Tibial artery (tissue), 4 donors: ENCODE data around the gene CCDC78.

Experiments
- DNase-seq, 2 donors: peaks; one replicate each; pipeline ENCODE4 v3.0.0-alpha.2; 2019
- H3K27ac ChIP-seq, 2 donors: fragments of 200-600 bp; sonication (generic) in 1 of 2; 1 replicate in 1 of 2; 2 replicates in 1 of 2; pipeline ENCODE4 v1.5.1; 2018 to 2019; ENCODE audit warnings: mild to moderate bottlenecking in 1 of 2
- H3K27me3 ChIP-seq, 2 donors: fragments of 200-600 bp; sonication (generic) in 1 of 2; one replicate each; pipeline versions ENCODE4 v1.5.1 to v1.6.0; 2016 to 2019
- H3K36me3 ChIP-seq, 3 donors: fragments of 200-600 bp; sonication (generic) in 2 of 3; one replicate each; pipeline ENCODE4 v1.5.1; 2016 to 2019; ENCODE audit warnings: mild to moderate bottlenecking in 2 of 3
- H3K4me1 ChIP-seq, 4 donors: fragments of 200-600 bp; sonication (generic) in 2 of 4; 1 replicate in 3 of 4; 2 replicates in 1 of 4; pipeline ENCODE4 v1.5.1; 2016 to 2019
- H3K4me3 ChIP-seq, 2 donors: fragments of 200-600 bp; sonication (generic) in 1 of 2; 1 replicate in 1 of 2; 2 replicates in 1 of 2; pipeline ENCODE4 v1.5.1; 2018 to 2019; ENCODE audit warnings: mild to moderate bottlenecking in 2 of 2
- H3K9me3 ChIP-seq, 3 donors: fragments of 200-600 bp; sonication (generic) in 1 of 3; one replicate each; pipeline ENCODE4 v1.5.1; 2016 to 2019
- CTCF ChIP-seq, 2 experiments: fragments of 200-600 bp in 1 of 2; fragments of 450-650 bp in 1 of 2; IDR thresholded peaks; one replicate each; pipeline ENCODE4 v1.5.1; 2017 to 2019; ENCODE audit warnings: antibody characterized with exemption in 2 of 2, mild to moderate bottlenecking in 1 of 2, moderate library complexity in 1 of 2
- intact Hi-C: fragments of 100-400 bp; cut with DNase I; formaldehyde crosslinking; loops from one replicate; pipeline ENCODE4 v1.15.0; 2023; ENCODE audit warnings: low total_unique reads

The CCDC78 gene

GRCh38 chr16:733382-734207, 7.4 kb upstream of the CCDC78 start:
- peak in 1 of 2 donors; percentile 62 for DNase-seq
- intact Hi-C loops, result loop anchor here (10.0 kb wide), 1 partner anchor 1491 kb away; the partner anchor contains the start of gene E4F1
- no peak for TF ChIP-seq CTCF (IDR thresholded peaks at IDR 0.05)
- Histone ChIP-seq H3K4me3 (no peak overlapping the region), H3K36me3 (peaks cover 33 to 90% (median 60%) of the 10 kb centered on the region in 3 donors), H3K27me3 (peaks cover 0 to 8% of the 10 kb centered on the region in 2 donors), H3K9me3 (no peaks in the 10 kb centered on the region), H3K4me1 (peaks cover 0 to 6% (median 5%) of the 10 kb centered on the region in 4 donors), H3K27ac (no peak overlapping the region)

GRCh38 chr16:732936-733335, 6.7 kb upstream of the CCDC78 start:
- Histone ChIP-seq H3K27ac (no peak overlapping the region), H3K36me3 (peaks cover 33 to 87% (median 58%) of the 10 kb centered on the region in 3 donors), H3K4me1 (peaks cover 0 to 12% (median 12%) of the 10 kb centered on the region in 4 donors), H3K9me3 (no peaks in the 10 kb centered on the region), H3K4me3 (no peak overlapping the region), H3K27me3 (peaks cover 0 to 15% of the 10 kb centered on the region in 2 donors)
- no peak for TF ChIP-seq CTCF (IDR thresholded peaks at IDR 0.05)
- intact Hi-C loops, result loop anchor here (10.0 kb wide), 1 partner anchor 1492 kb away; the partner anchor contains the start of gene E4F1
- peak in 1 of 2 donors; percentile 60 for DNase-seq

GRCh38 chr16:732332-732731, 6.1 kb upstream of the CCDC78 start:
- DNase-seq, result no peak
- intact Hi-C loops, result loop anchor here (10.0 kb wide), 1 partner anchor 1492 kb away; the partner anchor contains the start of gene E4F1
- Histone ChIP-seq H3K27me3 (peaks cover 0 to 21% of the 10 kb centered on the region in 2 donors), H3K4me1 (peaks cover 0 to 18% (median 18%) of the 10 kb centered on the region in 4 donors), H3K4me3 (no peak overlapping the region), H3K9me3 (no peaks in the 10 kb centered on the region), H3K36me3 (peaks cover 30 to 81% (median 52%) of the 10 kb centered on the region in 3 donors), H3K27ac (no peak overlapping the region)
- TF ChIP-seq CTCF (IDR thresholded peaks at IDR 0.05), result no peak

- H3K4me1 ChIP-seq, result peaks cover 0 to 31% (median 29%) of the 10 kb centered on the region in 4 donors
- H3K4me3 ChIP-seq, result no peak overlapping the region
- H3K27ac ChIP-seq, result no peak overlapping the region
- TF ChIP-seq CTCF (IDR thresholded peaks at IDR 0.05), result no peak
- no peak for DNase-seq
- H3K27me3 ChIP-seq, result peaks cover 0 to 35% of the 10 kb centered on the region in 2 donors
- intact Hi-C loops, result loop anchor here (10.0 kb wide), 1 partner anchor 1494 kb away; the partner anchor contains the start of gene E4F1
- no peaks in the 10 kb centered on the region for H3K9me3 ChIP-seq
- peaks cover 18 to 67% (median 39%) of the 10 kb centered on the region in 3 donors for H3K36me3 ChIP-seq
Observed at GRCh38 chr16:730666-731509, 4.6 kb upstream of the CCDC78 start.
